Endometrium (tissue), 2 donors: ENCODE measurements around the gene APOL6.
"Not testable (repeated sequence)": the region's sequence is repeated elsewhere in the genome, so short reads cannot be mapped to it uniquely, and the experiment has no call there.

Source experiments
- FAIRE-seq: peaks from 2 replicates; lab custom pipeline; 2012; peaks lifted over from hg19 to GRCh38; lab: Jason Lieb, UNC
- donor health status: control.
- donor health status: control.

The APOL6 gene

DNA sequence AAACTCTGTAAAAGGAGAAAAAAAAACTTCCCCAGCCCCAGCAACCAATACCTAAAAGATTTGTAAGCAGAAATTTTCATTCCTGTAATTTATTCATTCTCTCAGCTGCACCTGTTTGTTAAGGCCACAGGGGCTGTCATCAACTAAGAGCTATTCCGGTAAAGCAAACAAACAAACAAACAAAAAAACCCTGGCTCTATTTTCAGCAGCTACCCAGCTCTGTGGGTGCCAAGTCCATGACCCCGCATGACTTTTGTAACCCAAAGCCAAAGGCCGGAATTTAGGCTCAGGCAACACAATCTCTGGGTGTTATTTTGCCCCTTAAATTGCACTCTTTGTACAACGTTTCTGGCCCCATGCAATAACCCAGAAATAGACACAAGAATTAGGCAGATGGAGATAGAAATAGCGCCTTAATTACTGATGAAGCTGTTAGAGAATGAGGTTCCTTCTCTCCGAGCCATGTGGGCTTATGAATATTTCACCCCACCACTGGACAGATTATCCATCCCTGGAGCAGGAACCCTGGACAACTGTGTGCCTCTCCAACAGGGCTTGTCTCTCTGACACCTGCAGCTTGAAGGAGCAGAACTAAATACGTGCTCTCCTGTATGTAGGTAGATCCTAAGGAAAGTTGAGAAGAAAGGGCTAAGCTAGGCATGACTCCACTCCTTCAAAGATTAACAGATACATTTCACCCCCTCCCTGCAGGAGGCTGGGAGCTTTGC lies 29.4 kb downstream of the APOL6 start:
- no peak for FAIRE-seq

DNA sequence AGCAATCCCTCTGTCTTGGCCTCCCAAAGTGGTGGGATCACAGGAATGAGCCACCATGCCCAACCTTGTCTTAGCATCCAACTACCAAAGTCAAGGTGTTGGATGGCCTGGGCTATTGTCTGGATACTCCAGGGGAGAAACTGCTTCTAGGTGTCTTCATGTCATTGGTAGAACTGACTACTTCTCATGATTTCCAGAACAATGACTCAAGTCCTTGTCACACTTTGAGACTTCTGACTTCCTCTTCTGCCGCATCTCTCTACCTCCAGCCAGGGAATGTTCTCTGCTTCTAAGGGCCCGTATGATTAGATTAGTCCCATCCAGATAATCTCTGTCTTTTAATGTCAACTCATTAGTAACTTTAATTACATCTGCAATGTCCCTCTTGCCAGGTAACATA lies 30.6 kb downstream of the APOL6 start:
- no peak for FAIRE-seq

DNA sequence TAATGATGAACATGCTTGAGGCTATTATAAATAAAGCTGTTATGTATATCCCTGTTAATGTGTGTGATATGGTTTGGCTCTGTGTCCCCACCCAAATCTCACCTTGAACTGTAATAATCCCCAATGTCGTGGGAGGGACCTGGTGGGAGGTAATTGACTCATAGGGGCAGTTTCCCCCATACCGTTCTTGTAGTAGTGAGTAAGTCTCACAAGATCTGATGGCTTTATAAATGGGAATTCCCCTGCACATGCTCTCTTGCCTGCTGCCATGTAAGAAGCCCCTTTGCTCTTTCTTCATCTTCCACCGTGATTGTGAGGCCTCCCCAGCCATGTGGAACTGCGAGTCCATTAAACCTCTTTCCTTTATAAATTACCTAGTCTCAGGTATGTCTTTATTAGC lies 31.2 kb downstream of the APOL6 start:
- not testable (repeated sequence) for FAIRE-seq

DNA sequence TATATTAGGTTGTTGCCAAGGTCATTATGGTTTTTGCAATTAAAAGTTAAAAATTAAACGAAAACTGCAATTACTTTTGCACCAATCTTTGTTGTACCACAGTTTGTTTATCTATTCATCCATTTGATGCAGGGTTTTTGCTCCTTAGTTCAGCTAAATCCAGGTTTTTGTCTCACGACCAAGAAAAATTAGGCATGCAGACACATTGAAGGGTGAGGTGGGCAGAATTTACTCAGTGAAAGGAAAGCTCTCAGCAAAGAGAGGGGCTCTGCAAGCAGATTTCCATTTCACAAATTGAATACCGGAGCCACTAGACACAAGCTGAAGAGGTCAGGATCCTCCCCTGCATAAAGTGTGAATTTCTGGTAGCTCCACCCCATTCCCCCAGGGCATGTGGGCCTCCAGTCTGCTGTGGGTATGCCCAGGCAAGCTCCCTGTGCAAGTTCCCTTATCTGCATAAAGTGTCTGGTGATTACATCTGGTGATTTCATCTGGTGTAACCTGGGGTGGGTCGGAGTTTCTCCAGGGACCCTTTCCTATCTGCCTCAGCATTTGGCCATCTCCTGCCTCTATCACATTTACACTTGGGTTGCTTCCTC lies 33.3 kb downstream of the APOL6 start:
- FAIRE-seq: no peak

DNA sequence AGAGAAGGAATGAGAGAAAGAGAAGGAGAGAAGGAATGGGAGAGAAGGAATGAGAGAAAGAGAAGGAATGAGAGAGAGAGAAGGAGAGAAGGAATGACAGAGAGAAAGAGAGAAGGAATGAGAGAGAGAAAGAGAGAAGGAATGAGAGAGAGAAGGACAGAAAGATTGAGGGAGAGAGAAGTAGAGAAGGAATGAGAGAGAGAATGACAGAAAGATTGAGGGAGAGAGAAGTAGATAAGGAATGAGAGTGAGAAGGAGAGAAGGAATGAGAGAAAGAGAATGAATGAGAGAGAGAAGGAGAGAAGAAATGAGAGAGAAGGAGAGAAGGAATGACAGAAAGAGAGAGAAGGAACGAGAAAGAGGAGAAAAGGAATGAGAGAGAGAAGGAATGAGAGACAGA lies 35.3 kb downstream of the APOL6 start:
- no peak for FAIRE-seq

DNA sequence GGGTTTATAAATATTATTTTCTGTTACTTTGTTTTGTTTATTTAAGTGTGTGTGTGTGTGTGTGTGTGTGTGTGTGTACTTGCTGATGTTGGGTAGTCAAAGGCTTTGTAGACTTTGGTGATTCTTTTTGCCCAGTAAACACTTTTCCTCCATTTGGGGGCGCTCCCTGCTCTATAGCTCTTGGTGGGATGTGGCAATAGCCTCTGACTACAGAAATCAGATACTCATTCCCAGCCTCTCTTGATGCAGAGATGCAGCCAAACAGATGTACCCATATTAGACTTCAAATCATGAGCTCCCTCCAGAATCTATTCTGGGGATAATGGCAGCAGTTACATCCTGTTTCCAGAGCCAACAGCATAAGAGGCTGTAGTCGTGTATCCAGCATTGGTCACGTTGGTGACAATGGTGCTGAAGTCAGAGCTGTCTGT lies 36.0 kb downstream of the APOL6 start:
- no peak for FAIRE-seq

DNA sequence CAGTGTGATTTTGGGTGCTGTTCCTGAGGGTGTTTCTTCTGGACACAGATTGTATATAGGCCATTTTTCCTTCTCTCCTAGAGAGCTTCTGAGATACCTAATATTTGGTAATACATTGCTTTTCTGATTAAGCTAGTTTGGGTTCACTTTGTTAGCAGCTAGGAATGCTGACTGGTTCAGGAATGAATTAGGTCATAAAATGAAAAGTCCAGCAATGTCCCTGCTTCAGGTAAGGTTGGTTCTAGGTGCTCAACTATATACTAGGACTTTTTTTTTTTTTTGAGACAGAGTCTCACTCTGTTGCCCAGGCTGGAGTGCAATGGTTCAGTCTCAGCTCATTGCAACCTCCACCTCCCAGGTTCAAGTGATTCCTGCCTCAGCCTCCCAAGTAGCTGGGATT lies 36.5 kb downstream of the APOL6 start:
- no peak for FAIRE-seq

DNA sequence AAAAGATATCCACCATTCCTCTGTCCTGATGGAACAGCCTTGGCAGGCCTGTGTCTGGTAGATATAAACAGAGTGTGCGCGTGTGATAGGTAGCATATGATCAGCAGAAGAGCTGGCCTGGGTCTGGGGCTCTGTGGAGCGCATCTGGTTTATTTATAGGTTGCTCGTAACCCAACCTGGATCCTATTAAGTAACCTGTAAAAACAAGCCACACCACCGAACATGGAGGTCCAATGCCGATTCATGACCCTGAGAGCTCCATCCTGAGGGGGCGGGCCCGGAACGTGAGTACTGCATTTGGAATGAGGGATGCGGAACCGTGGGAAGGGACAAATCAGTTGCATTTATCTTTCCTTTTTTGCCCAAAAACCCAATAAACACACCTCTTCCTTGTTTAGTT lies 37.5 kb downstream of the APOL6 start:
- no peak for FAIRE-seq

DNA sequence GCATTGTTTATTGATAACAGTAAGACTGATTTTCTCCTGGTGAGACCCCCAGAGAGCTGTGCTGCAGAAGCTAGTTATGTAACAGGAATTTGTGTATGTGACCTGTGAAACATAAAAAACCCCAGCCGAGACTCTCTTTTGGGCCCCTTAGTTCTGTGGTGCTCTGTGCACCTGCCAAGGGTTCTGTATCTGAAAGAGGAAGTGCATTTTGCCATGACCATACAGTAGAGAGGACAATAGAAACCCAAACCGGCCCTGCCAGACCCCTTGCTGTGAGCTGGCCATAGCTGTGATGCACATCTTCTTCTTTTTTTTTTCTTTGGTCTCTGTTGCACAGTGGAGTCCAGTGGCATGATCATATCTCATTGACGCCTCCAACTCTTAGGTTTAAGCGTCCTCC lies 38.1 kb downstream of the APOL6 start:
- FAIRE-seq: no peak

DNA sequence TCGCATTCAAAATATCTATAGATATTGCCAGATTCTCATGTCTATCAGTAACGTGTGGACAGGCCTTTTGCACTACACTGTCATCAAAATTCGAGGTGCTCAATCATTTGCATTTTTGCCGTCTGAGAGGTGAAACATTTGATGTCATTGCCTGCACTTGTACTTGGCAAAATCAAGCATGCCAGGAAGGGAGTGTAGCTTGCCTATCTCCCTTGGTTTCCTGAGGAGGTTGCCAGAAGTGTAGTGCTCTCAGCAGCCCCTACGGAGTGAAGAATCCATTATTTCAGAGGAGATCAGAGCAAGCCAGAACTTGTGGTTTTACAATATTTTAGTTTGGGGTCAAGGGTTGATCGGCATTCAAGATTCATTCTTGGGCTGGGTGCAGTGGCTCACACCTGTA lies 39.2 kb downstream of the APOL6 start:
- FAIRE-seq: no peak

DNA sequence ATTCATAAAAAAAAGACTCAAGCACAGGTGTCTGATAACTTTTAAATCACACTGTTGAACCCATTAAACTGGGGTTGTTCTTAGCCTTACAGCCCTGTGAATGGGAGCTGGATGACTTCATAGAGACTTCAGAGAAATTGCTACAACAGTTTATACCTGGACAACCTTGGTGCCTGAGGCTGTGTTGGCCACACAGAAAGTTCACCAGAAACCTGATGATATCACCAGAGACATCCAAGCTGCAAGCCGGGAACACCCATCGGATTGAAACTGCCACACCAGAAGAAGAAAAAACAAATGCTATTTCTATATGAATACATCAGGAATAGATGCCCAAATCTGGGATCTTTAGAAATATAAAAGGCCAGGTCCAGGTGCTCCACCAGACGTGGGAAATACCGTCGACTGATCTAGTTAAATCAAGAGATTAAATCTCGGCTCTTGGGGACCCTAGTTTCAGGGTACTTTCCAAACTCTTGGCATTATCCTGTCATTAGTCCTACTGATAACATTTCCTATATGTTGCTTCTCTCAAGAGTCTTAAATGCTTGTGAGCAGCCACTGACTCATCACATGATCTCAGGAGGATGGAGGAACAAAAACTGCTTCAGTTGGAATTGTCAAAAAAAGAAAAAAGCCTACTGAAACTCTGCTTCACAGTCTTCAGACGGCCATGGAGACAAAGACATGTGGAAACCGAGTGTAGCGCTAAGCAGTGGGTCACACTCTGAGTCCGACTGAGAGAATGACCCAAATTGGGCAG lies 40.8 kb downstream of the APOL6 start:
- FAIRE-seq: no peak

DNA sequence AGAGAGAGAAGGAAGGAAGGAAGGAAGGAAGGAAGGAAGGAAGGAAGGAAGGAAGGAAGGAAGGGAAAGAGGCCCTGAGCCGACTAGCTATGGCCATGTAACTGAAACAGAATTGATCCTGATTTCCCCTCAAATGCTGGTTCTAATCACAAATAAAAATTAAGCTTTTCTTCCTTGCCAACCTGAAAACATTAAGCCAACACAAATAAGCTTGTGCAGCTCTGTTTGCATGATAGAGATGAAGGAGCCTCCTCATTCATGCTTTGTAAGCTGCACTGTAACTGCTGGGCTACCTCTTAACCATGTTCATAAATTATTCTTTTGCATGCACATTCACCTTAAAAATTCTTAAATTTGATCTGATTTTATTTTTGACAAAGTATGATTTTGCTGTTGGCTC lies 41.8 kb downstream of the APOL6 start:
- no peak for FAIRE-seq

DNA sequence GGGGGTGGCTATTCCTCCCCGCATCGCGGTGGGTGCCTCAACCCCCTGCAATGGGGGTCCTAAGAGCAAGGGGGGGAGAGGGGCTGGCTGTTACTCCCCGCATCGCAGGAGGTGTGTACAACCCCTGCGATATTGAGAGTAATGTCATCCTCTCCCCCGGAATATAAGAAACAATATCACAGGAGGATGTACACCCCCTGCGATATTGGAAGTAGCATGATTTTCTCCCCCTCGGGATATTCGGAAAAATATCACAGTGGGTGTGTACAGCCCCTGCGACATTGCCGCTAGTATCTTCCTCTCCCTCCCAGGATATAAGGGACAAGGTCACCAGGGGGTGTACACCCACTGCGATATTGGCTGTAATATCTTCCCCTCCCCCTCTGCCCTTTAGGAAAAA lies 47.0 kb downstream of the APOL6 start:
- no peak for FAIRE-seq

DNA sequence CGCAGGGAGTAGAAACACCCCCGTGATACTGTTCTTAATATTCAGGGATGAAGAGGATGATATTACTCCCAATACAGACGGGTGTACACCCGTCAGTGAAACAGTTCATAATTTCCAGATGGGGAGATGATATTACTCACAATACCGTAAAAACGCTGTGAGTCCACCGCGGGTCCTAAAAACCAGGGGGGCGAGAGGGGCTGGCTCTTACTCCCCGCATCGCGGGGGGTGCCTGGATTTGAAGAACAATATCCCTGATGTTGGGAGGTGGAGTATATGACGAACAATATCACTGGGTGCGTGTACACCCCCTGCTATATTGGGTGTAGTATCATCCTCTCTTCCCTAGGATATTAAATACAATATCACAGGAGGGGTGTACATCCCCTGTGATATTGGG lies 48.9 kb downstream of the APOL6 start:
- FAIRE-seq: no peak

DNA sequence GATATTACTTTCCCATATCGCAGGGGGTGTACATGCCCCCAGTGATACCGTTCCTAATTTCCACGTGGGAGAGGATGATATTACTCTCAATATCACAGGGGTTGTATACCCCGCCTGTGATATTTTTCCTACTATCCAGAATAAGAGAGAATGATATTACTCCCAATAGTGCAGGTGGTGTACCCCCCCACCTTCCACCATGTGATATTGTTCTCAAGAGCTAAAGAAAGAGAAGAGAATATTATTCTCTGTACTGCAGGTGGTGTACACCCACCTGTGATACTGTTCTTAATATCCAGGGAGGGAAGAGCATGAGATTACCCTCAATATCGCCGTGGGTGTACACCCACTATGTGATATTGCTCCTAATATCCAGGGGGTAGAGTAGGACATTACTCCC lies 51.6 kb downstream of the APOL6 start:
- FAIRE-seq: not testable (repeated sequence)

DNA sequence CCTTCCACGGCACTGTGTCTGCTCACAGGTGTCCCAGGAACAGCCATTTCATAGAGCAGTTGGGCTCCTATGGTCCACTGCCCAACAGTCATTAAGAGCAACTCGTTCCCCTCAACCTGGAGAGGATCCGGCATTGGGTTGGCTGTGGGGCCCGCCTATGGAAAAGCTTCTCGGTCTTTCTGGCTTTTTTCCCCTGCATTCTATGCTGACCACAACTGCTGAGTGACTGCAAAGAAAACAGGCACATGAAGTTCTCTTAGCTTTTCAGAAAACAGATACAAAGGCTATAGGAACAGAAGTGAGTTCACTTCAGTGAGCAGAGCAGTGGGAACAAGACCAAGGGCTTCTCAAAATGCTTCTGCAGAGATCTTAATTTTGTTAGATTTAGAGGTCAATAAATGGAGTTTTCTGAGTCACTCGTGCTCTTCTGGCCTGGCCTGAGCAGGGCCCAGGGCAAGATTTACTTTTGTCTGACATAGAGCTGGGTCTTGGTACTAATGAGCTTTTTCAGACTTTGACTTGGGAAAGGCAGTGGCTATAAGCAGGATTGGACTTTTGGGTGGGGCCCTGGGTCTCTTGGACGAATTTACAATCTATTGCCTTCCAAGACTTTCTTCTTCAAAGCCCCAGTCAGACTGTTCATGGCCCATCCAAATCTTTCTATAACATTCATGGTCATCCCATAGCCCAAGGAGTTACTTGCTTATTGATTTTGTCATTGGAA lies 55.8 kb downstream of the APOL6 start:
- FAIRE-seq: no peak

DNA sequence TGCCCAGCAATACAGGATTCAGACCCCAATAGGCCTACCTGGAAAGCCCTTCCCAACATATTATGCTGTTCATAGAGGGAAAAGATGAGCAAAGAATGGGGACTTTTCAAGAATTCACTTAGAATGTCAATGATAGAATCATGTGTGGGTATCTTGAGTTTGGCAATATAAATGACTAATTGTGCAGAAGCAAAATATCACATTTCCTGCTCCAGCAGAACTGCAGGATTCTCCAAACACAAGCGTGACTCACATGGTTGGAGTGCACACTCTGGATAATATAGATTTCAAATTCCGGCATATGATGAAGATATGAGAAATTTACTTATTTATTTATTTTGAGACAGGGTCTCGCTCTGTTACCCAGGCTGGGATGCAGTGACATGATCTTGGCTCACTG lies 56.9 kb downstream of the APOL6 start:
- no peak for FAIRE-seq

DNA sequence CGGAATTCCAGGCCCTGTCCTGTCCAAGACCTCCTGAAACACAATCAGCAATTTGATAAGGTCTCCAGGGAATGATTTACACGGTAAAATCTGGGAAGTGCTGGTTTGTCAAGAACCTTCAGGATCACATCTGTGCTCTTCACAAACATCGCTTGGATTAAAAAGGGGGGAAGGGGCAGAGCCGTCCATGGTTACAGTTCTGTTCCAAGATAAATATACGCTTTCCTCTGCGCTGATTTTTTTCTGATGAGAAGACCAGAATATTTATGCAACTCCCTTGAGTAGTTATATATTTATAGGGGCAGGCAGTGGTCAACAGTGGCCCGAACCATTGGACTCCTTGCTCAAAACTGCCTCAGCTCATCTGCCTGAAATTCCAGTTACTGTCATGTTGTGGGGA lies 60.2 kb downstream of the APOL6 start:
- no peak for FAIRE-seq

DNA sequence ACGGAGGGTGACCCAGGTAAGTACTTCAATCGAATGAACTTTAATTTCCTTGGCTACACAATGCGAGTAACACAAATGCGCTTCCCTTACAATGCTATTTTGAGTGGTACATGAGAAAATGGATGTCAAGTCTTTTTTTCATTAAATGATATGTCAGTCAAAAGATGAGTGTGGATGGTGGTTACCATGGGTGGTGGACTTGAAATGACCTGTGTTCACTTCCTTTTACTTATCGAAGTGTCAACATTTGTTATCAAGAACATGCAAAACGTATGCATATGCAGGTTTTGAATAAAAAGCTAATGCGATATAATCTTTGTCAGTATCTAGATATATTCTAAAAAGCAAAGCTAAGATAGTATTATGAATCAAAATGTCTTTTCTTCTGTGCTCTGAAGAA lies 60.7 kb downstream of the APOL6 start:
- FAIRE-seq: no peak

DNA sequence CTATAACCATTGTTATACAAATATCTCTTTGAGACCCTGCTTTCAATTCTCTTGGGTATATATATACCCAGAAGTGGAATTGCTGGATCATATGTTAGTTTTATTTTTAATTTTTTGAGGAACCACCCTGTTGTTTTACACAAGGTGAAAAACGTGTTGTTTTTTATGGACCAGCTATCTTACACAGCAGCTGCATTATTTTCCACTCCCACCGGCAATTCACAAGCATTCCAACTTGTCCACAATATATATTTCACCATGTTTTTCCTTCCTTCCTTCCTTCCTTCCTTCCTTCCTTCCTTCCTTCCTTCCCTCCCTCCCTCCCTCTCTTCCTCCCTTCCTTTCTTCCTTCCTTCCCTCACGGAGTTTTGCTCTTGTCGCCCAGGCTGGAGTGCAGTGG lies 63.1 kb downstream of the APOL6 start:
- FAIRE-seq: no peak

DNA sequence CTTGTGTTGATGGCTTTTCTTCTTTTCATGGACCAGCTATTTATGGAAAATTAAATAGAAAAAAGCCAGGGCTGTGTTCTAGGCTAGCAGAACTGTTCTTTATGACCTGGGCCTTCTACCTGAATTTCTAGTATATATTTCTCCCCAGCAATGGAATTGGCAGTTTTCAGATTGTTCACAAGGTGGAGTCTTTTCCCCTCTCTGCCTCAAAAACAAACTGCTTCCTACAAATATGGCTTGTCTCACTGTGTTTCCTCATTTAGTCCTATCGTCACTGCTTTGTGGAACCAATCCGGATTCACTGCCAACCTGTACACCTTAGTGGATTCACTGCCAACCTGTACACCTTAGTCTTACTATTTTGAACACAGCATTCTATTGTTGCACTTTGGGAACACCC lies 64.4 kb downstream of the APOL6 start:
- no peak for FAIRE-seq

DNA sequence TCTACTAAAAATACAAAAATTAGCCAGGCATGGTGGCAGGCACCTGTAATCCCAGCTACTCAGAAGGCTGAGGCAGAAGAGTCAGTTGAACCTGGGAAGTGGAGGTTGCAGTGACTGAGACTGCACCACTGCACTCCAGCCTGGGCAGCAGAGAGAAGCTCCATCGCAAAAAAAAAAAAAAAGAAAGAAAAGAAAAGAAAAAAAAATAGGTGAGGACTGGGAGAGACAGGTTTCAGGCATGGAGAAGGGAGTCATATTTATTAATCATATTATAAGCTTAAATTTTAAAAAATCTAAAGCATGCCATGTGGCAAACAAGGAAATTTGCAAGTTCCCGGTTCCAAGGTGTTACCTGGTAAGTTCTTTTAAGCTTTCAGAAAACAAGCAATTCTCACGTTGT lies 69.3 kb downstream of the APOL6 start, which contains the start of gene APOL5:
Gene APOL5, plus strand, starts transcription at position 301 of the 400 bp plus-strand sequence. Its CDS starts 0 bp downstream, at position 301.
- FAIRE-seq: no peak
